GM12872 (cell line): ENCODE data around the gene C11orf24.

ENCODE experiments used
- TF ChIP-seq, protein P1 (sequence below): IDR thresholded peaks from 3 replicates; pipeline ENCODE4 v1.5.1; 2011; ENCODE audit warnings: low read depth, mild to moderate bottlenecking, low read length, moderate library complexity; ENCODE audit not compliant: insufficient read depth

The C11orf24 gene

DNA sequence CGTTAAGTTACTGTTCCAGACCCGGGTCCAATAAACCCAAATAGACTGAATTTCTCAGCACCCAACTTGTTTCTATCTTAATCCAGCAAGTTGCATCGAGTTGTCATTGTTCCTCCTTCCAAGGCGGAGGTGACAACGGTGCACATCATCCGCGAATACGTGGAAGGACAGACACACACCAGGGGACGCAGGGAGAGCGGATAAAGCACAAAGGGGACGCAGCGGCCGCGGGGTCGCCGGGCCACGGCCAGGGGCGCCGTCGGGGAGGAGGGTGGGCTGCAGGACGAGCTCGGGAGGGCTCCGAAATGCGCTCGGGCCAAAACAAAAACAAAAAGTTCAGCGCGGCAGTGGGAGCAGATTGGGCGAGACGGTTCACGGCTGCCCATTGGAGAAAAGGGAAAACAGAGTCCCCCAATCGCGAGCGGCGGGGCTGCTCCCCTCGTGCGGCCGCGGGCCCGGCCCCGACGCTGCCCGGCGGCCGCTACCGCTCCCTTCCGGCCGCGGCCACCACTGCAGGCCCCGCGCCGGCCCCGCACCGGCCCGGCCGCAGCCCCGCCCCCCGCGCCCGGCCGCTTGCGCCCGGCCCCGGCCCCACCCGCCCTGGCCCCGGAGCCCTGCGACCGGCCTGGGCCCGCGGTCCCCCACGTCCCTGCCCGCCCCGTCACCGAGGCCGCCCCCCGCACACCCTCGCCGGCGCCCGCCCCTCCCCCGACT, 59.2 kb downstream of the C11orf24 start:
- TF ChIP-seq, protein P1, sequence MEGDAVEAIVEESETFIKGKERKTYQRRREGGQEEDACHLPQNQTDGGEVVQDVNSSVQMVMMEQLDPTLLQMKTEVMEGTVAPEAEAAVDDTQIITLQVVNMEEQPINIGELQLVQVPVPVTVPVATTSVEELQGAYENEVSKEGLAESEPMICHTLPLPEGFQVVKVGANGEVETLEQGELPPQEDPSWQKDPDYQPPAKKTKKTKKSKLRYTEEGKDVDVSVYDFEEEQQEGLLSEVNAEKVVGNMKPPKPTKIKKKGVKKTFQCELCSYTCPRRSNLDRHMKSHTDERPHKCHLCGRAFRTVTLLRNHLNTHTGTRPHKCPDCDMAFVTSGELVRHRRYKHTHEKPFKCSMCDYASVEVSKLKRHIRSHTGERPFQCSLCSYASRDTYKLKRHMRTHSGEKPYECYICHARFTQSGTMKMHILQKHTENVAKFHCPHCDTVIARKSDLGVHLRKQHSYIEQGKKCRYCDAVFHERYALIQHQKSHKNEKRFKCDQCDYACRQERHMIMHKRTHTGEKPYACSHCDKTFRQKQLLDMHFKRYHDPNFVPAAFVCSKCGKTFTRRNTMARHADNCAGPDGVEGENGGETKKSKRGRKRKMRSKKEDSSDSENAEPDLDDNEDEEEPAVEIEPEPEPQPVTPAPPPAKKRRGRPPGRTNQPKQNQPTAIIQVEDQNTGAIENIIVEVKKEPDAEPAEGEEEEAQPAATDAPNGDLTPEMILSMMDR: peak; percentile 19; the same call in 1 of the 3 replicates

DNA sequence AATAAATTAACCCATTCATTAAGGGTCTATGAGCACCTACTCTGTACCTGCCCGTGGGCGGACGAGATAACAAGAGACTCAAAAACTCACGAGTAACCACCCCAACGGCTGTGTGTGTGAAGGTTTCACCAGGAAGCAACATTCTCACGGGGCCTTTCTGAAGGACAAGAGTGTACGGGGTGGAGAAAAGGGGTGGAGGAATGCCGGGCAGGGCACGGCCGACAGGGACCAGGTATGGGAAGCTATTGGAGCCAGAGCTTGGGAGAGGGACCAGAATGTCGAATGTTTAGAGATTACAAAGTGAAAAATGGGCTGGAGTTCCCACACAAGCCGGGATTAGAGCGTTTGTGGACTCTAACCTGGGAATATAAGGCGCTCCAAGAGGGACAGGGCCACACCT, 60.2 kb downstream of the C11orf24 start:
- TF ChIP-seq, protein P1: no peak
